ENCODE results near the gene NBEA. TPM values are rescaled to one million over a fixed set of nuclear protein-coding genes. Genes with fewer than 3 reads are reported as not detected.

NBEA gene
- total and polyA plus RNA-seq, 11 donors, result 5.0 to 39.2 (median 23.2) TPM

- no peak for TF ChIP-seq POLR2A (IDR thresholded peaks at IDR 0.05)
- TF ChIP-seq CTCF (IDR thresholded peaks at IDR 0.05), result no peak
- DNase-seq (no peak), ATAC-seq (no peak)
- H3K27ac ChIP-seq, result peak overlapping the region in 1 of 12 donors; percentile 17
- H3K4me1 ChIP-seq, result peaks cover 0 to 11% (median 0%) of the 10 kb centered on the region in 12 donors
- no peaks in the 10 kb centered on the region for H3K27me3 ChIP-seq
- WGBS, 4 donors, result 46 to 58% (median 54%) methylated on average over 5 of the region's 5 CpGs
- H3K36me3 ChIP-seq, result peaks cover 0 to 16% (median 0%) of the 10 kb centered on the region in 9 donors
- H3K4me3 ChIP-seq, result no peak overlapping the region
- intact Hi-C loops (cut with DNase I), result loop anchor here (2.0 to 10.0 kb wide), 9 partner anchors 204 to 1357 kb away; partner anchors contain the start of gene NBEA (in 2 of the 10)
- H3K9me3 ChIP-seq, result no peaks in the 10 kb centered on the region
Measured at GRCh38 chr13:35159041-35159440, 217.0 kb downstream of the NBEA start.

- no peak for DNase-seq
- peaks cover 0 to 20% (median 0%) of the 10 kb centered on the region in 9 donors for H3K36me3 ChIP-seq
- H3K27ac ChIP-seq, result no peak overlapping the region
- H3K27me3 ChIP-seq, result no peaks in the 10 kb centered on the region
- TF ChIP-seq POLR2A (IDR thresholded peaks at IDR 0.05) (no peak), CTCF (IDR thresholded peaks at IDR 0.05) (no peak)
- H3K4me3 ChIP-seq, result no peak overlapping the region
- intact Hi-C loops (cut with DNase I), result loop anchor here in 5 of 10 donors (5.0 to 10.0 kb wide), 4 partner anchors 1084 to 1364 kb away; no protein-coding TSS in a partner anchor
- no peaks in the 10 kb centered on the region for H3K9me3 ChIP-seq
- 47 to 69% (median 53%) methylated on average over 3 of the region's 3 CpGs for WGBS, 4 donors
- peaks cover 0 to 11% (median 0%) of the 10 kb centered on the region in 12 donors for H3K4me1 ChIP-seq
- ATAC-seq, result no peak
Measured at GRCh38 chr13:35160896-35161295, 218.8 kb downstream of the NBEA start.

- Histone ChIP-seq H3K9me3 (no peaks in the 10 kb centered on the region), H3K4me1 (peaks cover 0 to 11% (median 0%) of the 10 kb centered on the region in 12 donors), H3K27me3 (no peaks in the 10 kb centered on the region), H3K36me3 (peaks cover 0 to 20% (median 0%) of the 10 kb centered on the region in 9 donors), H3K27ac (peak overlapping the region in 1 of 12 donors; percentile 50), H3K4me3 (peak overlapping the region in 2 of 12 donors; percentile 1 to 19)
- DNase-seq (no peak), ATAC-seq (no peak)
- TF ChIP-seq CTCF (IDR thresholded peaks at IDR 0.05) (no peak), POLR2A (IDR thresholded peaks at IDR 0.05) (no peak)
- intact Hi-C loops (cut with DNase I), result loop anchor here in 5 of 10 donors (5.0 to 10.0 kb wide), 4 partner anchors 1085 to 1365 kb away; no protein-coding TSS in a partner anchor
- 39 to 54% (median 52%) methylated on average over 2 of the region's 2 CpGs for WGBS, 4 donors
Measured at GRCh38 chr13:35162420-35162819, 220.3 kb downstream of the NBEA start.

- H3K27ac ChIP-seq, result no peak overlapping the region
- H3K36me3 ChIP-seq, result peaks cover 0 to 20% (median 0%) of the 10 kb centered on the region in 9 donors
- intact Hi-C loops (cut with DNase I), result loop anchor here in 5 of 10 donors (5.0 to 10.0 kb wide), 4 partner anchors 1086 to 1366 kb away; no protein-coding TSS in a partner anchor
- ATAC-seq, result no peak
- H3K27me3 ChIP-seq, result no peaks in the 10 kb centered on the region
- 92 to 99% (median 97%) methylated on average over 1 of the region's 1 CpG for WGBS, 4 donors
- no peak for DNase-seq
- H3K4me1 ChIP-seq, result peaks cover 0 to 11% (median 0%) of the 10 kb centered on the region in 12 donors
- TF ChIP-seq POLR2A (IDR thresholded peaks at IDR 0.05) (no peak), CTCF (IDR thresholded peaks at IDR 0.05) (no peak)
- no peaks in the 10 kb centered on the region for H3K9me3 ChIP-seq
- no peak overlapping the region for H3K4me3 ChIP-seq
Measured at GRCh38 chr13:35163674-35164073, 221.6 kb downstream of the NBEA start.

All from heart left ventricle (tissue), 16 donors.